Fibroblast of villous mesenchyme (primary cell): ENCODE data around the gene SIGLEC11. TPM values are rescaled to one million over a fixed set of nuclear protein-coding genes. Genes with fewer than 3 reads are reported as not detected.

ENCODE experiments used
- DNase-seq: peaks from one replicate; pipeline ENCODE4 v3.0.0-alpha.2; 2010; ENCODE audit warnings: low read depth
- H3K4me3 ChIP-seq: 2 replicates; pipeline ENCODE4 v1.5.1; 2011; ENCODE audit warnings: low read depth, mild to moderate bottlenecking, low read length
- total RNA-seq: library from RNA; depleted of rRNA; stranded (reverse); fragments of >200 nt; gene quantifications from 2 replicates; pipeline ENCODE4 v1.2.3, GENCODE V29; 2012
- TF ChIP-seq, protein P1 (sequence below): IDR thresholded peaks from 2 replicates; pipeline ENCODE4 v1.5.1; 2012; ENCODE audit warnings: low read depth, mild to moderate bottlenecking, low read length; ENCODE audit not compliant: insufficient read depth

Gene SIGLEC11
- total RNA-seq, 1 donor: not detected

DNA sequence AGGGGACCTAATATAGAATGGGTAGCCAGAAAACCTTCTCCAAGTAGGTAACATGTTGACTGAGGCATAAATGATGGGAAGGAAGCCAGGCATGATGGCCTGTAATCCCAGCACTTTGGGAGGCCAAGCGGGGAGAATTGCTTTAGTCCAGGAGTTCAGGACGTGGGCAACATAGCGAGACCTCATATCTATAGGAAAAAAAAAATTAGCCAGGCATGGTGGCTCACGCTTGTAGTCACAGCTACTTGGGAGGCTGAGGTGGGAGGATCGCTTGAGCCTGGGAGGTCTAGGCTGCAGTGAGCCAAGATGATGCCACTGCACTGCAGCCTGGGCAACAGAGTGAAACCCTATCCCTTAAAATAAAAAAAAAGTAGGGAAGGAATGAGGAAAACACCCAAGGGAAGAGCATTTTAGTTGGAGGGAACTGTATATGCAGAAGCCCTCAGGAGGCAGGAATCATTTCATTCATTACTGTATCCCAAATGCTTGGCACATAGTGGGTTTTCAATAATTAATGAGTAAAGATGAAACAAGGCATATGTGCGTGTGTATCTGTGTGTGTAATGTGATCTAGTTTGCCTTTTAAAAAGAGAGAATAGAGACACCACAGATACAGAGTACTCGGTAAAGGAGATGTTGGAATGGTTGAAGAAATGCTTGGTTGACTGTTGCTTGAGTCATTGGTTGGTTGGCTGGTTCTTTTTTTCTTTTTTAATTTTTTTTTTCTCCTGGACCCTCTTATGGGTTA is 29.5 kb downstream of the SIGLEC11 start:
- DNase-seq: no peak
- TF ChIP-seq, protein P1, sequence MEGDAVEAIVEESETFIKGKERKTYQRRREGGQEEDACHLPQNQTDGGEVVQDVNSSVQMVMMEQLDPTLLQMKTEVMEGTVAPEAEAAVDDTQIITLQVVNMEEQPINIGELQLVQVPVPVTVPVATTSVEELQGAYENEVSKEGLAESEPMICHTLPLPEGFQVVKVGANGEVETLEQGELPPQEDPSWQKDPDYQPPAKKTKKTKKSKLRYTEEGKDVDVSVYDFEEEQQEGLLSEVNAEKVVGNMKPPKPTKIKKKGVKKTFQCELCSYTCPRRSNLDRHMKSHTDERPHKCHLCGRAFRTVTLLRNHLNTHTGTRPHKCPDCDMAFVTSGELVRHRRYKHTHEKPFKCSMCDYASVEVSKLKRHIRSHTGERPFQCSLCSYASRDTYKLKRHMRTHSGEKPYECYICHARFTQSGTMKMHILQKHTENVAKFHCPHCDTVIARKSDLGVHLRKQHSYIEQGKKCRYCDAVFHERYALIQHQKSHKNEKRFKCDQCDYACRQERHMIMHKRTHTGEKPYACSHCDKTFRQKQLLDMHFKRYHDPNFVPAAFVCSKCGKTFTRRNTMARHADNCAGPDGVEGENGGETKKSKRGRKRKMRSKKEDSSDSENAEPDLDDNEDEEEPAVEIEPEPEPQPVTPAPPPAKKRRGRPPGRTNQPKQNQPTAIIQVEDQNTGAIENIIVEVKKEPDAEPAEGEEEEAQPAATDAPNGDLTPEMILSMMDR: no peak
- no peak overlapping the region for H3K4me3 ChIP-seq

DNA sequence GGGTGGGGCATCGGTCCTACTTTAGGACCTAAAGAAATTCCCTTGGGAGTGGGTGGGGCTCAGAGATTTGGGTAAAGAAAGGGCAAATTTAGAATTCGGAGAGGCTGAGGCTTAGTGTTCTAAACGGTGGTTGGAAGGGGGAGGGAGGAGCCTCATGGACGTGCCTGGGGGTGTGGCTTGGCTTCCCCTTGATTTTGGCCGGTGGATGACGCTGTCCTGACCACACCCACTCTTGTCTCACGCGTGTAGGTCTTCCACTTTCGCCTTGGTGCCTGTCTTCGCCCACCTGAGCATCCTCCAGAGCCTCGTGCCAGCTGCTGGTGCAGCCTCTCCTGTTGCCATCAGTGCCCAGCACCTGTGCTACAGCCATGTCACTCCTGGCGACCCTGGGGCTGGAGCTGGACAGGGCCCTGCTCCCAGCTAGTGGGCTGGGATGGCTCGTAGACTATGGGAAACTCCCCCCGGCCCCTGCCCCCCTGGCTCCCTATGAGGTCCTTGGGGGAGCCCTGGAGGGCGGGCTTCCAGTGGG is 30.4 kb downstream of the SIGLEC11 start:
- TF ChIP-seq, protein P1: no peak
- DNase-seq: no peak
- H3K4me3 ChIP-seq: peak overlapping the region; percentile 95

DNA sequence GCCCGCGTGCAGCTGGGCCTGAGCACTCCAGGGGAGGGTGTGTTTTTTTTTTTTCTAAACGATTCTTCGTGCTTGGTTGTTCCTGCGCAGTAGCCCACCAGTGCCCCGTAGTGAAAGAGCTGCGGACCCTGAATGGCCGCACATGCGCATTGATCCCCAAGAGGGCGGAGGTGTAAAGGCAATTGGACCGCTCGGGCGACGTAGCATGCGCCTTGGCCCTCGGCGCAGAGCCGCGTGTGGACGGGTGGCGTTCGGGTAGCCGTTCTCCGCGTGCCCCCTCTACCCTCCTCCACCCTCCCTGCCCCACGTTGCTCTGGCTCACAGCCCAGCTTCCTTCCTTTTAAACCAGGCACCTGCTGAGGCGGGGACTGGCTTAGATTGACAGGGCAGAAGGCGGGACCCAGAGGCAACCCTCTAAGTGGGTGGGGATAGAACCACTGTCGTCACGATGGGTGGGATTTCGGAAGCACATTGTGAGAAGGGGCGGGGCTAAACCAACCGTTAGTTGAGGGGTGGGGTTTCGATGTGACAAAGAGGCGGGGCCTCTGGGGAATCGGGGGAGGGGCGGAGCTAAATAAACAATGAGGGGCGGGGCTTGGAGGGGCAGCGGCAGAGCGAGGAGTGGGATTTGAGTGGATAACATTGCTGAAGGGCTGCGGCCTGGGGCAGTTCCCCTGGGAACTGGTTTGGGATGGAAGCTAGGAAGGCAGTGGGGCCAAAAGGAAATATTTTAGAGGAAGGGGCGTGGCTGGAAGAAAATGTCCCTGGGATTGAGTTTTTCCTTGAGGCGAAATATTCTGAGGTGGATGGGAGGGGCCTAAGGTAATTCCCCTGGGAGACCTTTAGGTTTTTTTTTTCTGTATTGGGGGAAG is 31.1 kb downstream of the SIGLEC11 start:
- peak overlapping the region; percentile 95 for H3K4me3 ChIP-seq
- DNase-seq: peak; percentile 96

DNA sequence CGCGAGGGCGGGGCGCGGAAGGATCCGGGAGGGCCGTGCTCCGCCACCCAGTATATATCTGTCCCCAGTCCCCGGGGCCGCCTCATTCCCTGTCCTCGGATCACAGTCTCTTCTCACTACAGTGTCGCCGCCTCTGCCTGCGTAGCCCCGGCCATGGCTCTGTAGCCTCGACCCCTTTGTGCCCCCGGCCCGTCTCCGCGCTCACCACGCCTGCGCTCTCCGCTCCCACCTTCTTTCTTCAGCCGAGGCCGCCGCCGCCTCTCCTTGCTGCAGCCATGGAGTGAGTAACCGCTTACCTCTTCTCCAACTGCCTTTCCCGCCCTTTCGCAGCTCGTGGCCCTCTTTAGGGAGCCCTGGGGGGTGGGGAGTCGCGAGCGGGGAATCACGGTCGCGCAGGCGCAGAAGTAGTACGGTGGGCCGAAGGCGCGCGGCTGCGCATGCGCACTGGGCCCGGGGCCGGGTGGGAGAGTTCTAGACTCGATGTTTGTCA is 31.8 kb downstream of the SIGLEC11 start, which contains the start of the genes ATF5 and NUP62:
TSS of gene ATF5 (plus strand) at position 85 of the 490 bp plus-strand sequence. CDS start 1,646 bp downstream, outside the sequence.
TSS of gene NUP62 (minus strand) at position 384 of the 490 bp plus-strand sequence. CDS start 19,697 bp downstream, outside the sequence.
- peak within 1 kb of the TSS; percentile 95 for H3K4me3 ChIP-seq
- TF ChIP-seq, protein P1: no peak
- peak; percentile 79 for DNase-seq

More for the DNA sequence above, 31.1 kb downstream of the SIGLEC11 start:
- TF ChIP-seq, protein P1: no peak

DNA sequence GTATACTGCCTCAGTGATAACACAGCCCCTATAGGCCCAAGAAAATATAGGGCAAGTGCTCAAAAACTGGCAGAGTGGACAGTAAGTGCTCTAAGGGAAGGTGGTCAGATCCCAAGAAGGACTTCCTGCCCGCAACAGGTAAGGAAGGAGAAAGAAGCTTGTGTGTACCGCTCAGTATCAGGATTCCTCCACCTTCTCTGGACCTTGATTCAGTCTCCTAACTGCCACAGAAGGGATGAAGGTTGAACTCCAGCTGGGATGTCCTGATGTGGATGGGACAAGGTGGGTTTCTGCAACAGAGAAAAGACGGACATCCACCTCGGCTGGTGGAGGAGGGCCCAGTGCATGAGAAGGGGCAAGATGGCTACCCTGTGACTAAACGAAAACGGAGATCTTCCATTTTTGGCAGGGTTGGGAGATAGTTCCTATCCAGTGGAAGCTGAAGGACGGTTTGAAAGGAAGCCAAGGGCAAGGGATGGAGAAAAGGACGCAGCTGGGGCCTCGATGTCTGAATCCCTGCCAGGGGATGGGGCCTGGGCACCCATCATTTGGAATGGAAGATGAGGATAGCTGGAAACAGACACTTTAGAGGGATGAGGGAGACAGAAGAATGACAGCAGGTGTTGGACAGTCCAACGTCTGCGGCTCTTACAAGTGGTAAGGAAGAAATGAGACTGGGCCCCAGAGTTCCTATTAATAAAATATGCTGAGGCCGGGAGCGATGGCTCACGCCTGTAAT is 33.3 kb downstream of the SIGLEC11 start:
- H3K4me3 ChIP-seq: peak overlapping the region; percentile 26
- no peak for DNase-seq
- TF ChIP-seq, protein P1: no peak

DNA sequence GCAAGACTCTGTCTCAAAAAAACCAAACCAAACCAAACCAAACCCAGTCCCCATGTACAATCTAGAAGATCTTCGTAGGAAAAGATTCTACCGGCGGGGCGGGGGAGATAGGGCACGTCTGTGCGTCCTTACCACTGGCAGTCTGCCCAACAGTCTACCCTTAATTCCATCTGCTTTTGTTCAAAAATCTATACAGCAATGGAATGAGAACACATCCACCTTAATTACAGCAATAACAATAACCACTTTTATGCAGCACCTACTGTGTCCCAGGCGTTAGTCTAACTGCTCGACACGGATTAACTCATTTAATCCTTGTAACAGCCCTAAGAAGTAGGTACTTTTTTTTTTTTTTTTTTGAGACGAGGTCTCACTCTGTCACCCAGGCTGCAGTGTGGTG is 34.5 kb downstream of the SIGLEC11 start:
- H3K4me3 ChIP-seq: no peak overlapping the region
- no peak for DNase-seq
- TF ChIP-seq, protein P1: no peak
